ENCODE data around the gene CRELD2.

CRELD2 gene

DNA sequence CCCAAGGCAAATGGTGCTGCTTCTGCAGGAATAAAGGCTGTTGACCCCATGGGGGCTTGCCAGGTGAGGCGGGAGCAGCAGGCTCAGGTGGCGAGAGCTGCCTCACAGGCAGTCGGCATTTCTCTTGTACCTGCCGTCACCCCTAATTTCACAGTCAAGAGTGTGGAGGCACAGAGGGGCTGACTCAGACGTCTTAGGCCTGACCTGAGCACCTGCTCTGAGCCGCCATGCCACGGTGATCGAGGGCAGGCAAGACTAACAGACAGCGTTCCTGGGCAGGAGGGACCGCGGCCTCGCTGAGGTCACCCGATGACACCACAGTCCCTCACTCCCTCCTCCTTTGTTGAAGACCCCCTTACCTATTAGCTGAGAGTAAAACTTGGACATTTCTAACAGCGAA lies 5.4 kb upstream of the CRELD2 start:
- no peak for DNase-seq (ENCODE audit: low read depth)

DNA sequence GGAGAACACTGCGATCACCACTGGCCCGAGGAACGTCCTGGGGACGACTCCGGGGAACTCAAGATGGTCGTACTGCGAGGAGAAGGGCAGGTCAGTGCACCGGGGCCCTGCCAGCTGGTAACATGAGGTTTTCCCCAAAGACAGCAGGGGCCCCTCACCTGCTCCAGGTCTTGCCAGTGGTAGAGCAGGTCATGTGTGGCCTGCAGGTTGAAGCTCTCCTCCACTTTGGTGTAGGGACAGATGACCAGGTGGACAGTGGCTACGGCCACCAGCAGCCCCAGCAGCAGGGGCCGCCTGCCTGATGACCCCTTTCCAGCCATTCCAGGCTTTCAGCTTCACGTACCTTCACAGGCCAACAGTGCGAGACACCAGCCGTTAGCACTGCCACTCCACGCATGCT lies 5.0 kb upstream of the CRELD2 start:
- no peak for DNase-seq (ENCODE audit: low read depth)

DNA sequence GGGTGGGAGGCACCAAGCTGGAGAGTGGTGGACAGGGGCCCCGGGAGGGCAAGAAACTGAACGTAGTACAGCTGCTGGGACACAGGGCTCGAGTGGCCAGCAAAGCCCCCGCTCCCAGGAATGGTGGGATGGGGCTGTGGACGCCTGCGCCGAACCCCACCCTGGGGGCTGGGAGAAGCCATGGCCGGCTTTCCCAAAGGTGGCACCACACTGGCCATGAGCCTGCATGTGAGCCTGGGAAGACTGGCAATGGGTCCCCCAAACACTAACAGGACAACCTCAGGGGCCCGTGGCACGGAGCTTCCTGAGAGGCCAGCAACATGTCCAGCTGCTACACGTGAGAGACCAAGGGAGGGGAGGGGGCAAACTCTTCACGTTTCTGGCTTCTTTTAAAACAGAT lies 4.2 kb upstream of the CRELD2 start:
- DNase-seq (ENCODE audit: low read depth), result no peak

DNA sequence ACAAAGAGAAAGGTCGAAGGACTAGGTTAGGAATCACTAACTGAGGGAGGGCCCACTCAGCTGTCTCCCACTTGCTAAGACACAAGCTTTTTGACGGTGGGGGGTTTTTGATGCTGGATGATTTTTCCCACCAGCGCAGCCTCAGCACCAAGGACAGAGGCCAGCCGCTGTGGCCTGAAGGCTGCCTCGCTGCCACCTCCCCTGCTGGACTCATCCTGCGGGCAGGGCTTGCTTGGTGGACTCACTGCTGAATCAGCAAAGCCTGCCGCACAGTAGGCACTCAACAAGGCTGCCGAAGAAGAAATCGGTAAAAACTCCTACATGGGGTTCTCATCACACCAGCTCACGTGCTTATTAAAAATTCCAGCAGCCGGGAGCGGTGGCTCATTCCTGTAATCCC lies 2.8 kb upstream of the CRELD2 start:
- DNase-seq (ENCODE audit: low read depth), result no peak

DNA sequence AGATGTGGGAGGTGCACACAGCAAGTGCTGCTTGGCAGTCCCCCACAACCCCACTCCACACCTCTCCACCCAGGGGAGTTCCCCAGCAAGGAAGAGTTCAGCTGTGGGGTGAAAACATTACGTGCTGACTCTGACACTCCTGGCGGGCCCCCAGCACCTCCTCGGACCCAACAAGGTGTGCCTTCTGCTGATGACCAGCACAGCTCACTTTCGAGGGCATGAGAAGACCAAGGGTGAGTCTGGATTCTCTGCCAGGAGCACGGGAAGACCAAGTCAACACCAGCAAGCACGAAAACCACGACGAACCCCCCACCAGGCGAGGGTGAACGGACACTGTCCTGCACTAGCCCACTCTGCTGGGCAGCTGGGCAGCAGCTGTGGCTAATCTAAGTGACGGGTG lies 1.6 kb upstream of the CRELD2 start:
- no peak for DNase-seq (ENCODE audit: low read depth)

DNA sequence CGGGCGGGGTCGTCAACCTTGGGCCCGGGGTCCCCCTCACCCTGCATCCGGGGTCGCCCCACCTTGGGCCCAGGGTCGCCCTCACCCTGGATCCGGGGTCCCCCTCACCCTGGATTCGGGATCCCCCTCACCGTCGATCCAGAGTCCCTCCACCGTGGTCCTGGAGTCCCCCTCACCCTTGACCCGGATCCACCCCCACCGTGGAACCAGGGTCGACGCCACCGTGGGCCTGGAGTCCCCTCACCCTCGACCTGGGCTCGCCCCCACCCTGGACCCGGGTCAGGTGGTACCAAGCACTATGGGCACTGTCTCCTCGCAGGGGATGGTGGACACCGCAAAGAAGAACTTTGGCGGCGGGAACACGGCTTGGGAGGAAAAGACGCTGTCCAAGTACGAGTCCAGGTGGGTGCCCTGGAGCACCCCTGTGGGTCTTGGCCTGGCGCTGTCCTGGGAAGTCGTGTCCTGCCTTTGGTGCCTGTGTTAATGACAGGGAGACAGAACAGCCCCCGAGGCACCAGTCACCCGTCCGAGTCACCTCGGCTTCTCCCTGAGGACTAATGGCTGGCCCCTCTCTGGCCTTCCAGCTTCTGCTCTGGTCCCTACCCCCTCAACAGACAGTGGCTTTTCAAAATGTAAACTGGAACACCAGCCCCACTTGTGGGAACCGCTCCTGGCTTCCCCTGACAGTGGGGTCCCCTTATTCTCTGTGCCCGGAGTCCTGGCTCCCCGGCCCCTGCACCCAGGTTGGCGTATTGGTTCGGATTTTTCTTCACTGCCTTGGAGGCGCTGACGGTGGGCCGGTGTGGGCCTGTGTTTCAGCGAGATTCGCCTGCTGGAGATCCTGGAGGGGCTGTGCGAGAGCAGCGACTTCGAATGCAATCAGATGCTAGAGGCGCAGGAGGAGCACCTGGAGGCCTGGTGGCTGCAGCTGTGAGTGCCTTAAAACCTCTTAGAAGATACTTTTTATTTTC lies 762 bp downstream of the CRELD2 start:
- DNase-seq (ENCODE audit: low read depth), result no peak

DNA sequence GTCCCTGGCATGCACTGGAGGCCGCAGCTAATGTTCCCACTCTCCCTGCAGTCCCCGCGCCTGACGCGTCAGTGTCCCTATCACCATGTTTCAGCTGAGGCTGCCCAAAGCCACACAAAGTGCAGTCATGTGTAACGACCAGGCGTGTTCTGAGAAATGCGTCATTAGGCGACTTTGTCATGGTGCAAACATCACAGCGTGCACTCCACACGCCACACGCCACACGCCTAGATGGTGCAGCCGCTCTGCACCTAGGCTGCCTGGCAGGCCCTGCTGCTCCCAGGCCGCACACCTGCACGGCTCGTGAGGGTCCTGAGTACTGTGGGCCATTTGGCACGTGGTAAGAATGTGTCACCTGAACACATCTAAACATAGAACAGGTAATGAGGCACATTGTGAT lies 2.4 kb downstream of the CRELD2 start:
- no peak for DNase-seq (ENCODE audit: low read depth)

DNA sequence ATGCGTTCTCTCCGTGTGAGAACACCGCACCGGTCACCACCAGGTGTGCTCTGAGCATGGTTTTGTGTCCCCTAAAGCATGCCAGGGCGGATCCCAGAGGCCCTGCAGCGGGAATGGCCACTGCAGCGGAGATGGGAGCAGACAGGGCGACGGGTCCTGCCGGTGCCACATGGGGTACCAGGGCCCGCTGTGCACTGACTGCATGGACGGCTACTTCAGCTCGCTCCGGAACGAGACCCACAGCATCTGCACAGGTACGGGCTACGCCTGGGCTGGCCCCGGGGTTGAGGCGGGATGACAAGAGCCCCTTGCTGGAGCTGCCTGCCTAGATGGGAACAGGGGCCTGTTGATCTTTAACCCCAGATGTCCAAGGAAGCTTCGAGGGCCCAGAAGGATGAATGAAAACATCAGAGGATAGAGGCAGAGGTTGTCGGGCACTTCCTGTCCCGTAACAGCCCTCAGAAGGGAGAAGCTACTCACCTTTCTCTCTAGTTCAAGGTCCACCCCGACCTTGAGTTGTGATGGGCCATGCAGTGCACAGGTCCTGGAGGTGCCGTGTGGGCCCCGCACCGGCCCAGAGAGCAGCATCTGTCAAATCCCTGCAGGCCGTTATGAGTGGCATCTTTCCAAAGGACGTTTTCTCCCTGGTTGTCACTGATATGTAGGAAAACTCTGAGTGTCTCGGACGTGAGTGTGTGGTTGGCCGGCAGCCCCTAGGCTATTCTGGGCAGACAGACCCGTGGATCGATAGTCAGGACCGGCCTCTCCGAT lies 3.3 kb downstream of the CRELD2 start:
- no peak for DNase-seq (ENCODE audit: low read depth)

DNA sequence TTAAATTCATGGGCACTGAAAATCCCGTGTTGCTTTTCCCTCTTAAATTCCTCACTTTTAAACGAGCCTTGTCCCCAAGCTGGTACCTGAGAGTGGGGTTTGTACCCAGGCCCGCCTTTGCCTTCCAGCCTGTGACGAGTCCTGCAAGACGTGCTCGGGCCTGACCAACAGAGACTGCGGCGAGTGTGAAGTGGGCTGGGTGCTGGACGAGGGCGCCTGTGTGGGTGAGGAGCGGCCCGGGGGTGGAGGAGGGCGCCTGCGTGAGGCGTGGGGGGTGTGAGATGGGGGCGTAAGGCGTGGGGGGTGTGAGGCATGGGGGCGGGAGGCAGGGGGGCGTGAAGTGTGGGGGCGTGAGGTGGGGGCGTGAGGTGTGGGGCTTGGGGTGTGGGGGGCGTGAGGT lies 4.0 kb downstream of the CRELD2 start:
- no peak for DNase-seq (ENCODE audit: low read depth)

DNA sequence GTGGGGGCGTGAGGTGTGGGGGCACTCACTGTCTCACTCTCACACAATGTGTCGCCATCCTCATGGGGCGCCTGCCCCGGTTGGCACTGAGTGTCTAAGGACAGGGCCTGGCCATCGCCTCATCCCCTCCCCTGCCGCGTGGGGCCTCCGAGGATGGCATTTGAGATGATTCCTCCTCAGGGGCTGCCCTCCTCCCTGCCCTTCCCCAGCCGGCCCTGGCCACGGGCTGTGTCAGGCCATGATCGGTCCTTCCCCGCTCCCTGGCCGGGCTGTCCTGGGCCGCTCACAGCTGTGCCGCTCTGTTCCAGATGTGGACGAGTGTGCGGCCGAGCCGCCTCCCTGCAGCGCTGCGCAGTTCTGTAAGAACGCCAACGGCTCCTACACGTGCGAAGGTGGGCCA lies 4.5 kb downstream of the CRELD2 start:
- no peak for DNase-seq (ENCODE audit: low read depth)

DNA sequence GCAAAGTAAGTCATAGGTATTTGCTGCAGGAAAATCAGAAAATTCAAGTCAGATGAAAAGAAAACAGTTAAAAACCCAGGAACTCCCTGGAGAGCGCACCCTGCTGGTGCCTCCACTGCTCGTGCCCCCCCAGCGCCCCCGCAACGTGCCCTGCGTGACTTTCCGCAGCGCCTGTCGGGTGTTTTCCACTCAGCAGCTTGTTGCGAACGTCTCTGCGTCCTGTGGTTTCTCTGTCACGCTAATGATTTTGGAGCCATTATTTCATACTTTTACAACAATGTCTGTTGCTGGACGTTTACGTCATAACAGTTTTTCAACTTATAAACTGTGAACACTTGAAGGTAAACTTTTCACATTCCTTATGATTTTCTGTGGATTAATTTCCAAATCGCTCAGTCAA lies 5.0 kb downstream of the CRELD2 start:
- DNase-seq (ENCODE audit: low read depth), result peak; percentile 28

DNA sequence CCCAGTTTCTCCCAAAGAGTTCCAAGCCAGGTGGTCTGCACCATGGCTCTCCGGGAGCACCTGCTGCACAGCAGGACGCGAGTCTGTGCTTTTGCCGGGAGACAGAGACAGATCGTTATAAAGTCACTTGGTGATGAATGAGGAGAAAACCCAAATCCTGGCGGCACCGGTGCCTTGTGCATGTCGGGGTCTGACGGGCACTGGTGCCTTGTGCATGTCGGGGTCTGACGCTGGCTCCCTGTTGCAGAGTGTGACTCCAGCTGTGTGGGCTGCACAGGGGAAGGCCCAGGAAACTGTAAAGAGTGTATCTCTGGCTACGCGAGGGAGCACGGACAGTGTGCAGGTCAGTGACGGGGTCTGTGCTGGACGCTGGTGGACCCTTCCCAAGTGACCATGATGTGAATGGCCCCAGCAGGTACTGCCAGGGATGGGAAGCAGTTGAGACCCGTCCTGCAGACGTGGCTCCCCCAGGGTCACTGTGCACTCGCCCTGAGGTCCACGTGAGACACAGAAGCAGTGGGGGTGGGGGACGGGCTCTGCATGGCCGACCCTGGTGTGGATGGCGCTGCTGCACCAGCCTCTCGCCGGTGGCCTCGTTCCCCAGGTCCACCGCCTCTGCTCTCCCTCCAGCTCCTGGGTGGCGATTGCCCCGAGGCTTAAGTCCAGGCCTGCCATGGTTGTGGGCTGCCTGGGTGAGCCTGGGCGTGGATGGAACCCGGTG lies 5.8 kb downstream of the CRELD2 start:
- DNase-seq (ENCODE audit: low read depth), result no peak

DNA sequence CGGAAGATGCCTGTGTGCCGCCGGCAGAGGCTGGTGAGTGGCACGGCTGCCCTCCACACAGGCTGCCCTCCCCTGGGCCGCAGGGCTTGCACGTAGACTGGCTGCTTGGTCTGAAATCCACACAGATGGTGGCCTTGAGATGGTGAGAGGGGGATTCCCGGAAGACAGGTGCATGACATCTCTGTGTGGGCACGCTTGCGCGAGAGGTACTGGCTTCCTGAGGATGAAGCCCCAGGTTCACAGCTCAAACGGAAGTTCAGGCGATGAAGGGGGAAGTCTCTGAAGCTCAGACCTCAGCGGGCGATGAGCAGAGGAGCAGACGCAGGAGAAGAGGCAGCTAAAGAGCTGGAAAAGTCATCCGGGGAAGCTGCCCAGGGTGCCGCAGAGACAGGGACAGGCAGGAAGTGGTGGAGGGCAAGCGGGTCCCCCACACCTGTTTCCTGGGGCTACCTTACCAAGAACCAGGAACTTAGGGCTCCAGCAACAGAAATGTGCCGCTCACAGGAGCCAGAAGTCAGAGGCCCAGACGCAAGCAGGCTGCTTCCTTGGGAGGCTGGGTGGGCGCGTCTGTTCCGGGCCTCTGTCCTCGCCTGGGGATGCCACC lies 7.2 kb downstream of the CRELD2 start:
- no peak for DNase-seq (ENCODE audit: low read depth)

DNA sequence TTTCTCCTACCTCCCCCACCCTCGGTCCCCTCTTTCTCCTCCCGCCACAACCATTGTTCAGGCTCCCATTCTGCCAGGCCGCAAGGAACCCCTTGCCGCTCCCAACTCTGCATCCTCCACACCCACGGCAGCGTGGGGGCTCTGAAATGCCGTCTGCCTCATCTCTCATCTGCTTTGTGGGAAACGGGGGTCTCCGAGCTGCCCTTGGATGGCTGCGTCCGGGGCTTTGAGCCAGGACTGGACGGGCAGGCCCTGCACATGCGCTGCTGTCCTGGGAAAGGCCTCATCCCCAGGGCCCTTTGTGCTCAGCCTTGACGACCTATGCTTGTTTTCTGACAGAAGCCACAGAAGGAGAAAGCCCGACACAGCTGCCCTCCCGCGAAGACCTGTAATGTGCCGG lies 8.5 kb downstream of the CRELD2 start:
- DNase-seq (ENCODE audit: low read depth), result no peak

DNA sequence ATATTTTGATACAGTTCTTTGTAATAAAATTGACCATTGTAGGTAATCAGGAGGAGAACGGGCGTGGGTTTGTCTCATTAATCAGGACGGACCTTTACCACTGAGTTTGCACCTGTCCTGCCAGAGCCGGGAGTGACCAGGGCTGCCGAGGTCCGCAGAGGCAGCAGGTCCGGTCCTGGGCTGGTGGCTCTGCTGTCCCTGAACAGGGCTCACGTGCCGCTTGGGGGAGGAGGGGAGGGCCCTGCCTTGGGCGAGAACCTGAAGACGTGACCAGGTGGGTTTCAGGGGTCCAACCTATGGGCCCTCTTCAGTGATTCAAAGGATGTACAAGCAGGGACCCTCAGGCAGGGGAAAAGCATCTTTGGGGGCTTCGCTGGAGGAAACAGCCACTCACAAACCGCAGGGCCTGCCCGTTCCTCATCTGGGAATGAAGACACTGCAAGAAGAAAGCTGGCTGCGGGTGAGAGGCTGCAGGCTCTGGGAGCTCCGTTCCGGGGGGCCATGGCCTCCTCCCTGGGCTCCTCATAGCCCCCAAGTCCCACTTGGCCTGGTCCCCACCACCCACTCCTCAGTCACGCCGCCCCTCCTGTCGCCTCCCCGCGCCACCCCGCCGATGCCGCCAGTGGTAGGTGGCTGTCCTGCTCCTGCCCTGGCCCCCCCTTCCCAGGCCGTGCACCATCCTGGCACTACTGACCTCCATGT lies 9.2 kb downstream of the CRELD2 start:
- no peak for DNase-seq (ENCODE audit: low read depth)

DNA sequence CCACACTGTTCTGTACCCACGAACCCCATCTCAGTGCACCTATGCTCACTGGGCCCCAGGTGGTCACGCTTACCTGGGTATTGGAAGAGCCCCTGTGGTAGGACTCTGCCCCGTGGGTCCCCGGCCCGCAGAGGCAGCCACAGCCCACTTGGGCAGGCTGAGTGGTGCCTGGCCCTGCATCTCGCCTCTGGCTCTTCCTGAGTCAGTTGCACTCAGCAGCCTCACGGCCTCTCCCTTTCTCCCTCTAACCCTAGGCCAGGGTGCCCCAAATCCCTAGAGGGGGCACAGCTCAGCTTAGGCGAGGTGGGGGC lies 9.7 kb downstream of the CRELD2 start:
- no peak for DNase-seq (ENCODE audit: low read depth)

DNA sequence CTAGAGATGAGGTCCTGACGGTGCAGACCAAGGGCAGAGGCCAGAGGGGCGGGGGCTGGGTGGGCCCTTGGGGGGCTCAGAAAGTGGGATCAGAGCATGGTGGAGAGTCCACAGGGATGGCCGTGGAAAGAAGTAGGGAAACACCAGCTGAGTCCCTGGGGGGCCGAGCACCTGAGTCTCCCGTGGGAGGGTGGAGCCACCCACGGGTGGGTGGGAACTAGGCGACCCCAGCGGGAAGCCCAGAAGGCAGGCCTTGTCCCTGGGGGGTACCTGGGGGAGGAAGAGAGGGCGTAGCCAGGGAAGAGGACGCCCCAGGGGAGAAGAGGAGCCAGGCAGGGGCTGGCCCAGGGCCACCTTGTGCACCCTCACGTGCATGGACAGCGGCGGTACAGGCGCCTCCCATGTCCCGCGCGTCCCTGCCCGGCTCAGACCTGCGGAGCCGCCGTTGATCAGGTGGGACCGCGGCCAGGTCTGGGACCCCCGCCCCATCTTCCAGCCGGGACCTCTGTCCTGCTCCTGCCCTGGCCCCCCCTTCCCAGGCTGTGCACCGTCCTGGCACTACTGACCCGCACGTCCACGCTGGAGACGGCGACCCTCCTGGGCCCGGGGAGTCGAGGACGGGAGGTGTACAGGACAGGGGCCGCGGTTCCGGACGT lies 10.2 kb downstream of the CRELD2 start:
- no peak for DNase-seq (ENCODE audit: low read depth)

DNA sequence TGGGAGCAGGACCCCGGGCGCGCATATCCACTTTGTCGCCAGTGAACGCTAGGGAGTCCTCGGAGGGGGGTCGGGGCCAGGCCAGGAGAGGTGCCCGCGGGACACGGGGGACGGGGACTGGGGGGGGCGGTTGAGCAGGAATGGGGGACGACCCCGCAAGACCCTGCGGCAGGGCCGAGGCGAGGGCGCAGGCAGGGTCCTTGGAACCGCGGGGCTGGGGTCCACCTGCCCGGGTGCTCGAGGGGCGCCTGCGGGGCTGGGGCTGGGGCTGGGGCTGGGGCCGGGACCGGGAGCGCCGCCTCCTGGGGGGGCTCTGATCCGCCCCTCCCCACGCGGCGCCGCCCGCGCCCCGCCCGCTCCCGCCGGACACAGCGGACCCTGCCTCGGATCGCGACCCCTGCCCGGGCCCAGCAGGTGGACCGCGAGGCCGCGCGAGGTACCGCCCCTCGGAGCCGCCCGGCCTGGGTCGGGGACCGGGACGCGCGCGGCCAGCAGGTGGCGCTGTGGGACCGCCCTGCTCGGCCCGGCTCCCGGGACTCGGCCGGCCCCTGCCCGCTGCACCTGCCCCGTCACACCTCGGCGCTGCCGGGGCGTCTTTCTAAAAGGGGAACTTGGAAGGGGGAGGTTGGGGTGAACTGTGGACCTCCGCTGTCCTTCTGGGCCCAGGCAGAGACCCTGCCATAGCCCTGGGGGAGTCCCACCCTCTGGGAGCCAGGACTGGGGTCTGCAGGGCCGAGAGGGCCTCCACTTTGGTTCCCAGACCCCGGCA lies 11.0 kb downstream of the CRELD2 start:
- DNase-seq (ENCODE audit: low read depth), result peak; percentile 41

DNA sequence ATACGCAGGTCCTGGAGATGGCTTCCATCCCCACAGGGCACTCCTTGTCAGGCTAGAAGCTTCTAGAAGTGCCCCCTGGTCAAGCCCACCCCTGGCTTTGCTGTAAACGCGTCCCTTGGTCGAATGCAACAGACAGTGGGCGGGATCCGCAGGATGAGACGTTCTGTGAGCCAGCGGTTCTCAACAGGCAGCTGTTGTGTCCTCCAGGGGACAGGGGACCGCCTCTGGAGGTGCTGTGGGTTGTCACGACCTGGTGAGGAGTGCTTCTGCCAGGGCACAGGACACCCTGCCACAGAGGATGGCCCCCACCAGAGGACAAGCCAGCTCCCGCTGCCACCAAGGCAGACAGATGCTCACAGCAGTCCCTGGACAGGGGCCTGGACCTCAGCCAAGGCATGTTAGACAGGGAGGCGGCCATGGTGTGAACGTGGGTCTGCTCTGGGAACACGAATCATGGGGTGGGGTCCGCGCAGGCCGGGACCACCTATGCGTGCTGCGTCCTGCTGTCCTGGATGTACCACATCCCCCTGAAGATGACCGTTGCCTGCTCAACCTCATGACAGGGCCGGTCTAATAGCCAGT lies 11.7 kb downstream of the CRELD2 start:
- DNase-seq (ENCODE audit: low read depth), result no peak

Measured in EH (cell line).